PFSK-1 (cell line): ENCODE data around the gene SLC24A3.

Experiments used
- REST ChIP-seq, 2 experiments: IDR thresholded peaks; 2 replicates each; pipeline versions ENCODE4 v1.6.1 to v1.8.0; 2011 to 2012; ENCODE audit warnings: low read depth in 2 of 2, low read length in 2 of 2, control low read depth in 1 of 2, inconsistent platforms in 1 of 2, mild to moderate bottlenecking in 1 of 2, moderate library complexity in 1 of 2; ENCODE audit not compliant: insufficient read depth in 1 of 2
- SIN3A ChIP-seq: IDR thresholded peaks from 2 replicates; pipeline ENCODE4 v1.6.1; 2012; ENCODE audit warnings: mild to moderate bottlenecking, low read length, moderate library complexity, borderline replicate concordance; ENCODE audit not compliant: insufficient read depth
- TAF1 ChIP-seq: IDR thresholded peaks from 2 replicates; pipeline ENCODE4 v1.6.1; 2012; ENCODE audit warnings: low read length, control low read depth, borderline replicate concordance; ENCODE audit not compliant: insufficient read depth

- TF ChIP-seq TAF1 = no peak
- no peak for TF ChIP-seq REST (IDR thresholded peaks at IDR 0.05; ENCODE audit: insufficient read depth in 1 of 2, low read depth in 2 of 2, low read length in 2 of 2)
- TF ChIP-seq SIN3A = no peak
These were observed 75.6 kb downstream of the SLC24A3 start for GRCh38 chr20:19288061-19288460.
